ENCODE results near the gene CUTA. TPM values are rescaled to one million over a fixed set of nuclear protein-coding genes. Genes with fewer than 3 reads are reported as not detected.

Gene CUTA
- total and polyA plus RNA-seq, 4 donors = 88.7 to 275 (median 128) TPM

DNA sequence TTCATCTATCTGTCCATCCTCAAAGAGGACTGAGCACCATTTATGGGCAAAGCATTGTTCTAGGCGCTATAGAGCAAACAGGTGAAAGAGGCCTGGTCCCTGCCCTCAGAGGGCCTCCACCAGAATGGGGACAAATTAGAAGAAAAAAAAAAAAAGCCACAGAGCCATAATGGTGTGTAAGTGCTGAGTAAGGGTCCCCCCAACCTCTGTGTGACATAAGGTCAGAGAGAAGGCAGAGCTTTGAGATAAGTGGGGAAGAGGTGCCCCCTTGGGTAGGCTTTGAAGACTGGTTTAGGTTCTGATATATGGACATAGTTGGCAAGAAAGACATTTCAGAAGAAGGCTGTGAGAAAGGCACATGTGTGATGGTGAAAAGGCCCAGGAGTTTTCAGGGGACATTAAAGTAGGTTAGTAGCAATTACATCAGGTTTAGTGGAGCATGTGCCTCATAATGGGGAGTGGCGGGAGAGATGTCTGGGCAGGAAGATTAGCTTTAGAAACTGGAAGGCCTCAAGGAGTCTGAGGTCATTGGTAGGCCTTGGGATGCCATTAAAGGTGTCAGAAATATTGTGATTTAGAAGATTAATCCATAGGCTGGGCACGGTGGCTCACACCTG lies 21.2 kb upstream of the CUTA start:
- no peak overlapping the region for H3K27ac ChIP-seq (ENCODE audit: low read depth in 1 of 2, low read length in 1 of 2)
- DNase-seq (no peak), ATAC-seq (ENCODE audit: insufficient read depth, low FRiP score) (no peak)
- H3K9ac ChIP-seq (ENCODE audit: insufficient read depth in 1 of 2, low read length in 2 of 2) = no peak overlapping the region
- WGBS, 2 donors = 96 to 97% methylated on average over 3 of the region's 3 CpGs
- H3K27me3 ChIP-seq (ENCODE audit: control insufficient read depth in 3 of 3, insufficient read depth in 3 of 3, low read length in 2 of 3) = no peaks in the 10 kb centered on the region
- H3K4me3 ChIP-seq = no peak overlapping the region
- H3K9me3 ChIP-seq (ENCODE audit: control insufficient read depth in 4 of 4, insufficient read depth in 3 of 4, low read length in 3 of 4) = no peaks in the 10 kb centered on the region
- H3K36me3 ChIP-seq (ENCODE audit: control insufficient read depth in 4 of 4, insufficient read depth in 4 of 4, low read length in 4 of 4) = peaks cover 3 to 51% (median 30%) of the 10 kb centered on the region in 4 donors
- peaks cover 0 to 1% (median 0%) of the 10 kb centered on the region in 5 donors for H3K4me1 ChIP-seq (ENCODE audit: control insufficient read depth in 5 of 5, insufficient read depth in 5 of 5, low read length in 5 of 5)
- TF ChIP-seq, protein P1, sequence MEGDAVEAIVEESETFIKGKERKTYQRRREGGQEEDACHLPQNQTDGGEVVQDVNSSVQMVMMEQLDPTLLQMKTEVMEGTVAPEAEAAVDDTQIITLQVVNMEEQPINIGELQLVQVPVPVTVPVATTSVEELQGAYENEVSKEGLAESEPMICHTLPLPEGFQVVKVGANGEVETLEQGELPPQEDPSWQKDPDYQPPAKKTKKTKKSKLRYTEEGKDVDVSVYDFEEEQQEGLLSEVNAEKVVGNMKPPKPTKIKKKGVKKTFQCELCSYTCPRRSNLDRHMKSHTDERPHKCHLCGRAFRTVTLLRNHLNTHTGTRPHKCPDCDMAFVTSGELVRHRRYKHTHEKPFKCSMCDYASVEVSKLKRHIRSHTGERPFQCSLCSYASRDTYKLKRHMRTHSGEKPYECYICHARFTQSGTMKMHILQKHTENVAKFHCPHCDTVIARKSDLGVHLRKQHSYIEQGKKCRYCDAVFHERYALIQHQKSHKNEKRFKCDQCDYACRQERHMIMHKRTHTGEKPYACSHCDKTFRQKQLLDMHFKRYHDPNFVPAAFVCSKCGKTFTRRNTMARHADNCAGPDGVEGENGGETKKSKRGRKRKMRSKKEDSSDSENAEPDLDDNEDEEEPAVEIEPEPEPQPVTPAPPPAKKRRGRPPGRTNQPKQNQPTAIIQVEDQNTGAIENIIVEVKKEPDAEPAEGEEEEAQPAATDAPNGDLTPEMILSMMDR (IDR thresholded peaks at IDR 0.05; ENCODE audit: control extremely low read depth, extremely low read depth) = no peak

- H3K9ac ChIP-seq (ENCODE audit: insufficient read depth in 1 of 2, low read length in 2 of 2) = no peak overlapping the region
- H3K27ac ChIP-seq (ENCODE audit: low read depth in 1 of 2, low read length in 1 of 2) = no peak overlapping the region
- ATAC-seq (ENCODE audit: insufficient read depth, low FRiP score) = no peak
- H3K27me3 ChIP-seq (ENCODE audit: control insufficient read depth in 3 of 3, insufficient read depth in 3 of 3, low read length in 2 of 3) = no peaks in the 10 kb centered on the region
- TF ChIP-seq, protein P1 (IDR thresholded peaks at IDR 0.05; ENCODE audit: control extremely low read depth, extremely low read depth) = no peak
- 95 to 98% methylated on average over 16 to 18 of the region's 18 CpGs for WGBS, 2 donors
- DNase-seq = no peak
- no peaks in the 10 kb centered on the region for H3K9me3 ChIP-seq (ENCODE audit: control insufficient read depth in 4 of 4, insufficient read depth in 3 of 4, low read length in 3 of 4)
- H3K36me3 ChIP-seq (ENCODE audit: control insufficient read depth in 4 of 4, insufficient read depth in 4 of 4, low read length in 4 of 4) = peaks cover 3 to 42% (median 30%) of the 10 kb centered on the region in 4 donors
- H3K4me1 ChIP-seq (ENCODE audit: control insufficient read depth in 5 of 5, insufficient read depth in 5 of 5, low read length in 5 of 5) = peaks cover 0 to 6% (median 2%) of the 10 kb centered on the region in 5 donors
- no peak overlapping the region for H3K4me3 ChIP-seq
Measured at GRCh38 chr6:33437666-33438065, 19.8 kb upstream of the CUTA start.

DNA sequence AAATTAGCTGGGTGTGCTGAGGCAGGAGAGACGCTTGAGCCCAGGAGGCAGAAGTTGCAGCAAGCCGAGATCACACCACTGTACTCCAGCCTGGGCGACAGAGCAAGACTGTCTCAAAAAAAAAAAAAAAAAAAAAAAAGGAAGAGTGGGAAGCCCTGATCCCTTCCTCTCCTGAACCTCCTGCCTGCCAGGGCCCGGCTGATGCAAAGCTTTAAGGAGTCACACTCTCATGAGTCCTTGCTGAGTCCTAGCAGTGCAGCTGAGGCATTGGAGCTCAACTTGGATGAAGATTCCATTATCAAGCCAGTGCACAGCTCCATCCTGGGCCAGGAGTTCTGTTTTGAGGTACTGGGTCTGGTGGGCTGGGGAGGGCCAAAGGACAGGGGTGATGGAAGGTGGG lies 17.1 kb upstream of the CUTA start:
- no peak overlapping the region for H3K9ac ChIP-seq (ENCODE audit: insufficient read depth in 1 of 2, low read length in 2 of 2)
- DNase-seq = no peak
- H3K27ac ChIP-seq (ENCODE audit: low read depth in 1 of 2, low read length in 1 of 2) = no peak overlapping the region
- TF ChIP-seq, protein P1 (IDR thresholded peaks at IDR 0.05; ENCODE audit: control extremely low read depth, extremely low read depth) = no peak
- no peaks in the 10 kb centered on the region for H3K27me3 ChIP-seq (ENCODE audit: control insufficient read depth in 3 of 3, insufficient read depth in 3 of 3, low read length in 2 of 3)
- no peak overlapping the region for H3K4me3 ChIP-seq
- no peak for ATAC-seq (ENCODE audit: insufficient read depth, low FRiP score)
- H3K36me3 ChIP-seq (ENCODE audit: control insufficient read depth in 4 of 4, insufficient read depth in 4 of 4, low read length in 4 of 4) = peaks cover 3 to 27% (median 26%) of the 10 kb centered on the region in 4 donors
- peaks cover 4 to 25% (median 7%) of the 10 kb centered on the region in 5 donors for H3K4me1 ChIP-seq (ENCODE audit: control insufficient read depth in 5 of 5, insufficient read depth in 5 of 5, low read length in 5 of 5)
- no peaks in the 10 kb centered on the region for H3K9me3 ChIP-seq (ENCODE audit: control insufficient read depth in 4 of 4, insufficient read depth in 3 of 4, low read length in 3 of 4)
- WGBS, 2 donors = 87 to 91% methylated on average over 4 of the region's 4 CpGs

All from lung (tissue), 12 donors.